Activated T-cell treated with anti-CD3 and anti-CD28 coated beads, Interleukin-2, amount 50 U/mL, for 24 hours (primary cell): ENCODE measurements around the gene RNF103.

Experiments
- DNase-seq: peaks from one replicate; pipeline ENCODE4 v3.0.0-alpha.2; 2020
- H3K27ac Mint-ChIP-seq: 2 replicates; pipeline ENCODE4 v1.8.0; 2020; ENCODE audit warnings: mild to moderate bottlenecking, mixed read lengths
- H3K27me3 Mint-ChIP-seq: 2 replicates; pipeline ENCODE4 v1.8.0; 2020; ENCODE audit warnings: mixed read lengths
- H3K36me3 Mint-ChIP-seq: 2 replicates; pipeline ENCODE4 v1.8.0; 2020; ENCODE audit warnings: low read depth, mixed read lengths
- H3K4me1 Mint-ChIP-seq: 2 replicates; pipeline ENCODE4 v1.8.0; 2020; ENCODE audit warnings: low read depth, mixed read lengths
- H3K4me3 Mint-ChIP-seq: 2 replicates; pipeline ENCODE4 v1.8.0; 2020; ENCODE audit warnings: mild to moderate bottlenecking, moderate library complexity, mixed read lengths
- H3K9me3 Mint-ChIP-seq: 2 replicates; pipeline ENCODE4 v1.8.0; 2020; ENCODE audit warnings: mixed read lengths

Gene RNF103

GRCh38 chr2:86634352-86634751 is 10.7 kb upstream of the RNF103 start:
- Mint-ChIP-seq H3K9me3 (no peaks in the 10 kb centered on the region), H3K27ac (no peak overlapping the region), H3K4me1 (no peaks in the 10 kb centered on the region), H3K36me3 (no peaks in the 10 kb centered on the region), H3K4me3 (no peak overlapping the region), H3K27me3 (peaks cover 3% of the 10 kb centered on the region)
- DNase-seq, result no peak

GRCh38 chr2:86633155-86633651 is 9.5 kb upstream of the RNF103 start:
- Mint-ChIP-seq H3K36me3 (no peaks in the 10 kb centered on the region), H3K27ac (no peak overlapping the region), H3K27me3 (peaks cover 3% of the 10 kb centered on the region), H3K4me1 (no peaks in the 10 kb centered on the region), H3K4me3 (no peak overlapping the region), H3K9me3 (no peaks in the 10 kb centered on the region)
- no peak for DNase-seq

GRCh38 chr2:86632672-86633071 is 9.0 kb upstream of the RNF103 start:
- Mint-ChIP-seq H3K4me1 (no peaks in the 10 kb centered on the region), H3K9me3 (no peaks in the 10 kb centered on the region), H3K27ac (no peak overlapping the region), H3K27me3 (peaks cover 3% of the 10 kb centered on the region), H3K4me3 (no peak overlapping the region), H3K36me3 (no peaks in the 10 kb centered on the region)
- DNase-seq, result no peak

GRCh38 chr2:86631846-86632485 is 8.3 kb upstream of the RNF103 start:
- Mint-ChIP-seq H3K4me1 (no peaks in the 10 kb centered on the region), H3K9me3 (no peaks in the 10 kb centered on the region), H3K4me3 (no peak overlapping the region), H3K27me3 (peaks cover 3% of the 10 kb centered on the region), H3K27ac (no peak overlapping the region), H3K36me3 (no peaks in the 10 kb centered on the region)
- no peak for DNase-seq

- H3K4me1 Mint-ChIP-seq, result peaks cover 5% of the 10 kb centered on the region
- peaks cover 3% of the 10 kb centered on the region for H3K27me3 Mint-ChIP-seq
- no peaks in the 10 kb centered on the region for H3K9me3 Mint-ChIP-seq
- DNase-seq, result no peak
- no peaks in the 10 kb centered on the region for H3K36me3 Mint-ChIP-seq
- no peak overlapping the region for H3K27ac Mint-ChIP-seq
- H3K4me3 Mint-ChIP-seq, result no peak overlapping the region
Observed at GRCh38 chr2:86628091-86628522, 4.4 kb upstream of the RNF103 start.

GRCh38 chr2:86627550-86627949 is 3.9 kb upstream of the RNF103 start:
- no peaks in the 10 kb centered on the region for H3K9me3 Mint-ChIP-seq
- peaks cover 5% of the 10 kb centered on the region for H3K4me1 Mint-ChIP-seq
- H3K4me3 Mint-ChIP-seq, result no peak overlapping the region
- H3K27me3 Mint-ChIP-seq, result peaks cover 3% of the 10 kb centered on the region
- H3K36me3 Mint-ChIP-seq, result peaks cover 3% of the 10 kb centered on the region
- no peak overlapping the region for H3K27ac Mint-ChIP-seq
- no peak for DNase-seq

GRCh38 chr2:86625096-86625495 is 1.4 kb upstream of the RNF103 start:
- Mint-ChIP-seq H3K27ac (no peak overlapping the region), H3K27me3 (peaks cover 2% of the 10 kb centered on the region), H3K4me3 (no peak overlapping the region), H3K9me3 (no peaks in the 10 kb centered on the region), H3K4me1 (peaks cover 22% of the 10 kb centered on the region), H3K36me3 (peaks cover 9% of the 10 kb centered on the region)
- no peak for DNase-seq

GRCh38 chr2:86624267-86624547 is 542 bp upstream of the RNF103 start:
- DNase-seq, result peak; percentile 36
- no peaks in the 10 kb centered on the region for H3K27me3 Mint-ChIP-seq
- H3K4me3 Mint-ChIP-seq, result peak overlapping the region; percentile 73
- no peaks in the 10 kb centered on the region for H3K9me3 Mint-ChIP-seq
- H3K4me1 Mint-ChIP-seq, result peaks cover 29% of the 10 kb centered on the region
- H3K27ac Mint-ChIP-seq, result peak overlapping the region; percentile 90
- peaks cover 17% of the 10 kb centered on the region for H3K36me3 Mint-ChIP-seq

GRCh38 chr2:86623043-86623493 is 597 bp downstream of the RNF103 start:
- H3K4me3 Mint-ChIP-seq, result peak overlapping the region; percentile 94
- peak; percentile 77 for DNase-seq
- H3K27ac Mint-ChIP-seq, result peak overlapping the region; percentile 95
- H3K9me3 Mint-ChIP-seq, result no peaks in the 10 kb centered on the region
- peaks cover 27% of the 10 kb centered on the region for H3K36me3 Mint-ChIP-seq
- H3K27me3 Mint-ChIP-seq, result no peaks in the 10 kb centered on the region
- H3K4me1 Mint-ChIP-seq, result peaks cover 39% of the 10 kb centered on the region

- peak overlapping the region; percentile 94 for H3K4me3 Mint-ChIP-seq
- H3K4me1 Mint-ChIP-seq, result peaks cover 43% of the 10 kb centered on the region
- H3K27me3 Mint-ChIP-seq, result no peaks in the 10 kb centered on the region
- peaks cover 30% of the 10 kb centered on the region for H3K36me3 Mint-ChIP-seq
- no peak for DNase-seq
- H3K9me3 Mint-ChIP-seq, result no peaks in the 10 kb centered on the region
- H3K27ac Mint-ChIP-seq, result peak overlapping the region; percentile 95
Observed at GRCh38 chr2:86622519-86623042, 1.1 kb downstream of the RNF103 start.

GRCh38 chr2:86621280-86621943 is 2.3 kb downstream of the RNF103 start:
- Mint-ChIP-seq H3K9me3 (no peaks in the 10 kb centered on the region), H3K27ac (peak overlapping the region; percentile 45), H3K27me3 (no peaks in the 10 kb centered on the region), H3K4me3 (peak overlapping the region; percentile 94), H3K36me3 (peaks cover 40% of the 10 kb centered on the region), H3K4me1 (peaks cover 52% of the 10 kb centered on the region)
- no peak for DNase-seq

- DNase-seq, result no peak
- peaks cover 67% of the 10 kb centered on the region for H3K36me3 Mint-ChIP-seq
- no peak overlapping the region for H3K4me3 Mint-ChIP-seq
- H3K4me1 Mint-ChIP-seq, result peaks cover 60% of the 10 kb centered on the region
- H3K27ac Mint-ChIP-seq, result no peak overlapping the region
- no peaks in the 10 kb centered on the region for H3K27me3 Mint-ChIP-seq
- no peaks in the 10 kb centered on the region for H3K9me3 Mint-ChIP-seq
Observed at GRCh38 chr2:86617738-86618137, 5.9 kb downstream of the RNF103 start.

GRCh38 chr2:86617153-86617552 is 6.5 kb downstream of the RNF103 start:
- H3K27ac Mint-ChIP-seq, result peak overlapping the region; percentile 3
- DNase-seq, result no peak
- peaks cover 64% of the 10 kb centered on the region for H3K36me3 Mint-ChIP-seq
- H3K9me3 Mint-ChIP-seq, result no peaks in the 10 kb centered on the region
- H3K27me3 Mint-ChIP-seq, result no peaks in the 10 kb centered on the region
- H3K4me3 Mint-ChIP-seq, result no peak overlapping the region
- peaks cover 60% of the 10 kb centered on the region for H3K4me1 Mint-ChIP-seq

- Mint-ChIP-seq H3K9me3 (no peaks in the 10 kb centered on the region), H3K27ac (no peak overlapping the region), H3K4me1 (peaks cover 59% of the 10 kb centered on the region), H3K27me3 (no peaks in the 10 kb centered on the region), H3K4me3 (no peak overlapping the region), H3K36me3 (peaks cover 70% of the 10 kb centered on the region)
- DNase-seq, result no peak
Observed at GRCh38 chr2:86616502-86616901, 7.2 kb downstream of the RNF103 start.

- no peak overlapping the region for H3K27ac Mint-ChIP-seq
- no peaks in the 10 kb centered on the region for H3K9me3 Mint-ChIP-seq
- no peak overlapping the region for H3K4me3 Mint-ChIP-seq
- H3K27me3 Mint-ChIP-seq, result no peaks in the 10 kb centered on the region
- no peak for DNase-seq
- peaks cover 79% of the 10 kb centered on the region for H3K36me3 Mint-ChIP-seq
- peaks cover 60% of the 10 kb centered on the region for H3K4me1 Mint-ChIP-seq
Observed at GRCh38 chr2:86615596-86615995, 8.1 kb downstream of the RNF103 start.
